NCI-H1048 (cell line): Measurements from ENCODE around the gene METTL21C.

Experiments used
- DNase-seq: peaks from one replicate; lab custom pipeline; 2025; lab: John Stamatoyannopoulos, UW

The METTL21C gene

GRCh38 chr13:102697929-102698648 lies 3.2 kb upstream of the METTL21C start:
- no peak for DNase-seq

DNA sequence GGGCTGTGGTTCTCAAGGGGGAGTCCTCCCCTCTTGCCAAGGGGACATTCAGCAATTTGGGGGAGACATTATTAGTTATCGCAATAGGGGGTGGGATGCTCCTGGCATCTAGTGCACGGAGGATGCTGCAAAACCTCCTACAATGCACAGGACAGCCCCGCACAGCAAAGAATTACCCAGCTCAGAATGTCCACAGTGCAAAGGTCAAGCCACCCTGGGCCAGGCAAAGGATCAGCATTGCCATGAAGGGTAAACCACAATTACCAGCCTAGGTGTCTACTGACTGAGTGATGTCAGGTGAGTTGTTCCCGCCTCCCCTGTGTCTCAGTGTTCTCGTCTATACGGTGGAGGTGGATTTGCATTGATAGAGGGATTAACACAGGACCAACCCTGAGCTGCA lies 2.4 kb upstream of the METTL21C start:
- DNase-seq: no peak

DNA sequence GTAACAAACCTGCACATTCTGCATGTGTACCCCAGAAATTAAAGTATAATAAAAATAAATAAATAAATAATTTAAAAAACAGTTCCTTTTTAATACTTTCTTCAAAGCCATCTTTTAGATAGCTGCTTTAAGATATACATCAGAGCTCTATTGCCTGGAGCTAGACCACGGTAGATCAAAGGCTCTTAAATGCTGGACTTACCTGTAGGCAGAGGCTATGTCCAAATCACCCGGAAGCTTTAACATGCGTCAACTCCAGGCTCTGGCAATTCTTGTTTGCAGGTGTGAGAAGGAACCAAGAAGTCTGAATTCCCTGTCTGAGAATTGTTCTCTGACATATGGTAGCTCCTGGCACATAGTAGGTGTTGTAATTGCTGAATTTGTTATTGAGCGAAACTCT lies 1.6 kb upstream of the METTL21C start:
- DNase-seq: no peak

- DNase-seq: no peak
These were observed 1.1 kb downstream of the METTL21C start for GRCh38 chr13:102693776-102694175.

DNA sequence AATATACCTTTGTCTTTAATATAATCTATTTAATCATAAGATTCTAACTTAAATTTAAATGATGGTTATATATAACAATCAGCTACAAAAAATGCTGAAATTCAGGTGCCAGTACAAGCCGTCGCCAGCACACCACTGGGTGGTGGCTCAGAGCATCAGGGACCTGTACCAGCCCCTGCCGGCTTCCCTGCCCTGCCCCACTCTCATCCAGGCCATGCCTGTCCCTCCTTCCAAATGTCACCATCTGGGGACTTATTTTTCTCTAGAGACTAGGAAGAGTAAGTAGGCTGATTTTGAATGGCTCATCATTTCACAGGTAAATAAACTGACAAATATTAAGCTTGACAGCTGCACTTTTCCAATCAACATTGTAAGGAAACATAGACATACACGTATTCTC lies 1.6 kb downstream of the METTL21C start:
- DNase-seq: no peak

GRCh38 chr13:102692491-102692826 lies 2.4 kb downstream of the METTL21C start:
- DNase-seq: no peak

DNA sequence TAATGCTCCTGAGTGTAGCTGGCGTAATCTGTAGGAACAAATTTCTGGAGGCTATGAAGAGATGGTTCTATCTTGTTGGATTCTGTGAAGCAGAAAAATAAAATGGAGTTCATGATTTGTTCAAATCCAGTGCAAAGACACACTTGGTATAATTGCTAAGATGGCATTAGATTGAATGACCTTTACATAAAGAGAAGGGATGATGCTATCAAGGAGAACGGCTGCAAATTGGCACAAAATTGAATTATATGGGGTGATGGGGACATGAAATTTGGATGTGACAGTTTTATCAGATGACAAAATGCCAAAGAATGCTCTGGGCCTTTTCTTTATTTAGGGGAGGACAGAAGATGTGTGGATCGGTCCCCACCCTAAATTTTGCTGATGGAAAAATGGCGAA lies 4.0 kb downstream of the METTL21C start:
- DNase-seq: no peak

DNA sequence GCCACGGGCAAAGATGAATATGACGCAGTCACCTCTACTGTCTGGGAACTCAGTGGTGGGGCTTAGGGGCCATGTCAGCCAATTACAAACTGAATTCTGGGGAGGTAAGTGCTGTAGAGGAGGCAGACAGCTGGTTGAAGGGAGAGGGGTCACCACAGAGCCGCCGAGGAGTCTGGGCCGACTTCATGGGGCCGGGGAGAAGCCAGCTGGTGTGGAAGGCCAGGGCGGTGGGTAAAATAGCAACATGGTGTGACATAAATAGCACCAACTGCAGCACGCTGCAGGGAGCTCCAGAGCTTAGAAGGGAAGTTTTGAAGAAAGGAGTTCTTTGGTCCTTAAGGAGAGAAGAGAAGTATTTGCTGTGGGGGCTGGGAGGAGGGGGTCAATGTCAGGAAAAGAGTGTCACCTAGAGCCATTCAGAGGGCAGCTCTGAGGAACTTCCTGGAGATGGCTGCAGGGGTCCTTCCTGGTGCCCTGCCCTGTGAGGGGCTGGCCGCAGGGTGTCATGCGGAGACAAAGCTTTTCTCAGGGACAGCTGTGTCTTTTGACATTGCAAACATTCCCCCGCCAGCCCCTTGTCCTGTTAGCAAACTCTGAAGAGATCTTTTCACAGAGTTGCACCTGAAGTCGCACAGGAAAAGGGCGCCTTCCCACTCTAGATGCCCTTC lies 6.4 kb downstream of the METTL21C start:
- DNase-seq: no peak

GRCh38 chr13:102687520-102687919 lies 7.3 kb downstream of the METTL21C start:
- no peak for DNase-seq

GRCh38 chr13:102686024-102686423 lies 8.8 kb downstream of the METTL21C start:
- DNase-seq: no peak

GRCh38 chr13:102683637-102684036 lies 11.2 kb downstream of the METTL21C start:
- no peak for DNase-seq

GRCh38 chr13:102682727-102683126 lies 12.1 kb downstream of the METTL21C start:
- no peak for DNase-seq

- DNase-seq: no peak
These were observed 12.6 kb downstream of the METTL21C start for GRCh38 chr13:102682211-102682610.

- DNase-seq: no peak
These were observed 13.8 kb downstream of the METTL21C start for GRCh38 chr13:102680842-102681740.

DNA sequence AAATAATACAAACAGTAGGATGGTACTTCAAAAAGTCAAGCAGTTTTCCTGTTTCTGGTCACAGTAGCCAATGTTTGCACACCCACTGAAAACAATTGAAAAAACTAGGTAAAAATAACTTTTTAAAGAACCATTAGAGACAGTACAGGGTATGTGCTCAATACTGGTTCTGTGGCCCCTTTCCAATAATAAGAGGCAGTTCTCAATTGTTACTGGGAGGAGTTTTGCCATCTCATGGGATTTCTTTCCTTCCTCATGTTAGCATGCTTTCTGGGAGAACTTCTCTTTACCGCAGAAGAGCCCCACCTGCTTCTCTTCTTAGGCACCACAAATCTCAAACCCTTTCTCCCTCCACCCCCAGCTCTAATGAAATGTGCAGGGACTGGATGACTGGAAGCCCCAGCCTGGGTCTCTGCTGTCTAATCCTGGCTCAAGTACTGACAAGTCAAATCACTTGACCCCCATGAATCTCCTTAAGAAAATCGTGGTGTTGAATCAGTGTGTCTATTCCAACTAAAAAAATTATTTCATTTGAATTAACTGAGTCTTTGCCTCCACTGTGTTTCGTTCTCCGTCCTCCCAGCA lies 14.6 kb downstream of the METTL21C start:
- no peak for DNase-seq

DNA sequence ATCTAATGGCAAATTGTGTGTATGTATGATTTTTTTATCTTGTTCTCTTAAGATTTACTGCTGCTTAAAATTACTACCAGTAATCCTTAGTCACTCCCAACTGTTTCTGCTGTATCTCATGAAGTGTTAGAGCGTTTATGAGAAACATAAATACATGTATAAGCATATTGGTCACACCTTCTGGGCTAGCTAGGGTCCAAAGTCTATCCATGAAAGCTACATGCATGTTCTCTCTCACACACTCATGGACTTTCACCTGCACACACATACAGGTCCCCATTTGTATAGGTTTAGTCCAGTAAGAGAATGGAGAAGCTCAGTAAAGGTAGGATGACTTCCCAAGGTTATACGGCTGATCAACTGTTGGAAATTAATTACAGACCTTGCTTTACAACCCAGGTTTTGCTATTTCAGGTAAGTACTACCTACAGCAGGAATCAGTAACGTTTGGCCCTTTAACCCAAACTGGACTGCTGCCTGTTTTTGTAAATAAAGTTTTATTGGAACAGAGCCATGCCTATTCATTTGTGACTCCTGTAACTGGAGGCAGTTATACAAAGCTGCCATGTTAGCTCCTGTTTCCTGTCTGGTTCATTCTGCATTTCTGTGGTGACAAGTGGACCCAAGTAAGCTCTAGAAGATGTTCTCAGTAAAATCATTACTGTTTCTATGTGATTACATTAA lies 15.3 kb downstream of the METTL21C start:
- DNase-seq: no peak

GRCh38 chr13:102678339-102679107 lies 16.3 kb downstream of the METTL21C start:
- no peak for DNase-seq

DNA sequence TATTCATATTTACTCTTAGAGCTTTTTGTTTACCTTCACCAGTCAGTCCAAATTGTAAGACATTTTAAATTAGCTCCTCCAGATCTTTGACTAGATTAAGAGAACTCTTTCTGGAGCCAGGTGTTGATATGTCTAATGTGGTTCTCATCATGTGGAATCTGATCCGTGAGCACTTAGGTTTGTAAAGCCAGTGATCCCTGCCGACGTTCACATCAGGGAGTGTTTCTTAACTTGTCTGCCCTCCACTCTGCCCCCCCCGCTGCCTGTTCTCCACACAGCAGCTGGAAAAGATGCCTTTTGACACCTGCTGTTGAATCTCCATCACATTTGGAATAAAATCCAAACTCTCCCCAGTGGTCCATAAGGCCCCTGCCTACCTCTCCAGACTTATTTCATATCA lies 17.7 kb downstream of the METTL21C start:
- DNase-seq: no peak

DNA sequence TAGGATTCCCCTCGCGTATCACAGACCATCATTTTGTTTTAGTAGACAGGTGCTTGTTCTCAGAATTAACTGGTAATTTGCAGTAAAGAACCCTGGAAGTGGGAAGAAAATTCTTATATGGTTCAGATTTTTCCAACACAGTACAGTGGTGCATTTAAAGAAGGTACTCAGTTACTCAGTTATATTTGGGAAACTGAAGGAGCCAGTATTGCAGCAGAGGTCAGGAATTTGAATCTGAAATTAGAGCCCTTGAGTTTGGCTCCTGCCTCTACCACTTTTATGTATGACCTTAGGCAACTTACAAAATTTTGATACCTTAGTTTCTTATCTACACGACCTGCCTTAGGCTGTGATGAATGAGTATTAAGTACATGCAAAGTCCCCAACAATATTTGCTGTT lies 19.7 kb downstream of the METTL21C start:
- no peak for DNase-seq

- DNase-seq: no peak
These were observed 24.7 kb downstream of the METTL21C start for GRCh38 chr13:102670130-102670529.

- no peak for DNase-seq
These were observed 26.9 kb downstream of the METTL21C start for GRCh38 chr13:102667911-102668310.
